NB4 (cell line): ENCODE results near the gene ULBP2.

Experiments used
- TF ChIP-seq, protein P1 (sequence below): IDR thresholded peaks from one replicate; pipeline ENCODE4 v1.5.1; 2012; ENCODE audit warnings: low read depth, low read length
- TF ChIP-seq, protein P2 (sequence below): IDR thresholded peaks from 2 replicates; pipeline ENCODE4 v1.6.1; 2011; ENCODE audit warnings: low read depth, low read length

DNA sequence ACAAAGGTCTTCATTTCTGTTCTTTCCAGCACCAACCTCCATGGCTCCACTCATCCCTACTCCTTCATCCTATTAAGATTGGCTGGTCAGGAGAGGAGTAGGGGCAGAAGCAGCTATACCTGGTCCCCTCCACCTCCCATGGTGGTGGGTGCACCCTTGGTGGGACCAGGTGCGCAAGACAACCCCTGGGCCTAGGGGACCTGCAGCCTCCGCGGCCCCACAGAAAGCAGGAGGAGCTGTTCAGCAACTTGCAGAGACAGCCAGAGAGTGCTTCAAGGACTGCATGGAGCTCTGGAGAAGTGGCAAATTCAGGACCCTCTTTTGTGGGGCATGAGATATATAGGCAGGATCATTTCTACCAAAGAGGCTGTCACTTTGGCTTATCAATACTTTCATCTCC is 9.8 kb downstream of the ULBP2 start:
- TF ChIP-seq, protein P1, sequence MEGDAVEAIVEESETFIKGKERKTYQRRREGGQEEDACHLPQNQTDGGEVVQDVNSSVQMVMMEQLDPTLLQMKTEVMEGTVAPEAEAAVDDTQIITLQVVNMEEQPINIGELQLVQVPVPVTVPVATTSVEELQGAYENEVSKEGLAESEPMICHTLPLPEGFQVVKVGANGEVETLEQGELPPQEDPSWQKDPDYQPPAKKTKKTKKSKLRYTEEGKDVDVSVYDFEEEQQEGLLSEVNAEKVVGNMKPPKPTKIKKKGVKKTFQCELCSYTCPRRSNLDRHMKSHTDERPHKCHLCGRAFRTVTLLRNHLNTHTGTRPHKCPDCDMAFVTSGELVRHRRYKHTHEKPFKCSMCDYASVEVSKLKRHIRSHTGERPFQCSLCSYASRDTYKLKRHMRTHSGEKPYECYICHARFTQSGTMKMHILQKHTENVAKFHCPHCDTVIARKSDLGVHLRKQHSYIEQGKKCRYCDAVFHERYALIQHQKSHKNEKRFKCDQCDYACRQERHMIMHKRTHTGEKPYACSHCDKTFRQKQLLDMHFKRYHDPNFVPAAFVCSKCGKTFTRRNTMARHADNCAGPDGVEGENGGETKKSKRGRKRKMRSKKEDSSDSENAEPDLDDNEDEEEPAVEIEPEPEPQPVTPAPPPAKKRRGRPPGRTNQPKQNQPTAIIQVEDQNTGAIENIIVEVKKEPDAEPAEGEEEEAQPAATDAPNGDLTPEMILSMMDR: no peak
- TF ChIP-seq, protein P2, sequence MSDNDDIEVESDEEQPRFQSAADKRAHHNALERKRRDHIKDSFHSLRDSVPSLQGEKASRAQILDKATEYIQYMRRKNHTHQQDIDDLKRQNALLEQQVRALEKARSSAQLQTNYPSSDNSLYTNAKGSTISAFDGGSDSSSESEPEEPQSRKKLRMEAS: no peak
